Spleen (tissue), 7 donors: Measurements from ENCODE around the gene AXIN1.

Experiments used
- POLR2A ChIP-seq, 3 donors: fragments of 450-650 bp; IDR thresholded peaks; one replicate each; pipeline ENCODE4 v1.5.1; 2017; ENCODE audit warnings: antibody characterized with exemption in 3 of 3, mild to moderate bottlenecking in 1 of 3
- TF ChIP-seq, protein P1 (sequence below), 11 experiments: fragments of 200-600 bp in 7 of 11; fragments of 450-650 bp in 4 of 11; sonication (generic) in 4 of 11; IDR thresholded peaks in 8 of 11; conservative IDR thresholded peaks in 3 of 11; 1 replicate in 7 of 11; 2 replicates in 4 of 11; pipeline versions ENCODE4 v1.4.0 to v1.8.0; 2016 to 2021; ENCODE audit warnings: antibody characterized with exemption in 11 of 11, inconsistent platforms in 4 of 11, mild to moderate bottlenecking in 1 of 11
- donor health status: DM: no; HTN: no; CAD: no; lungs with moderate emphysema.
- donor health status: DM: no; HTN: no; CAD: no.
- donor health status: DM: no; HTN: no; CAD: no.

GRCh38 chr16:316741-317464 is 35.6 kb downstream of the AXIN1 start:
- no peak for TF ChIP-seq POLR2A (IDR thresholded peaks at IDR 0.05)
- TF ChIP-seq, protein P1, sequence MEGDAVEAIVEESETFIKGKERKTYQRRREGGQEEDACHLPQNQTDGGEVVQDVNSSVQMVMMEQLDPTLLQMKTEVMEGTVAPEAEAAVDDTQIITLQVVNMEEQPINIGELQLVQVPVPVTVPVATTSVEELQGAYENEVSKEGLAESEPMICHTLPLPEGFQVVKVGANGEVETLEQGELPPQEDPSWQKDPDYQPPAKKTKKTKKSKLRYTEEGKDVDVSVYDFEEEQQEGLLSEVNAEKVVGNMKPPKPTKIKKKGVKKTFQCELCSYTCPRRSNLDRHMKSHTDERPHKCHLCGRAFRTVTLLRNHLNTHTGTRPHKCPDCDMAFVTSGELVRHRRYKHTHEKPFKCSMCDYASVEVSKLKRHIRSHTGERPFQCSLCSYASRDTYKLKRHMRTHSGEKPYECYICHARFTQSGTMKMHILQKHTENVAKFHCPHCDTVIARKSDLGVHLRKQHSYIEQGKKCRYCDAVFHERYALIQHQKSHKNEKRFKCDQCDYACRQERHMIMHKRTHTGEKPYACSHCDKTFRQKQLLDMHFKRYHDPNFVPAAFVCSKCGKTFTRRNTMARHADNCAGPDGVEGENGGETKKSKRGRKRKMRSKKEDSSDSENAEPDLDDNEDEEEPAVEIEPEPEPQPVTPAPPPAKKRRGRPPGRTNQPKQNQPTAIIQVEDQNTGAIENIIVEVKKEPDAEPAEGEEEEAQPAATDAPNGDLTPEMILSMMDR (IDR thresholded peaks at IDR 0.05 in 8 of 11, conservative IDR thresholded peaks at IDR 0.05 in 3 of 11) = no peak
